ENCODE results near the gene ATP5F1D.

The ATP5F1D gene

GRCh38 chr19:1234955-1235380, 6.6 kb upstream of the ATP5F1D start:
- no peak for TF ChIP-seq CTCF (IDR thresholded peaks at IDR 0.05; ENCODE audit: low read depth, low read length)
- no peak for DNase-seq
- H3K36me3 ChIP-seq = peaks cover 14% of the 10 kb centered on the region
- no peaks in the 10 kb centered on the region for H3K9me3 ChIP-seq (ENCODE audit: severe bottlenecking)
- H3K27ac ChIP-seq = no peak overlapping the region
- no peaks in the 10 kb centered on the region for H3K27me3 ChIP-seq (ENCODE audit: insufficient read depth, low read depth, severe bottlenecking)
- H3K4me3 ChIP-seq (ENCODE audit: low read depth, low read length) = no peak overlapping the region

- H3K36me3 ChIP-seq = peaks cover 10% of the 10 kb centered on the region
- TF ChIP-seq CTCF (IDR thresholded peaks at IDR 0.05; ENCODE audit: low read depth, low read length) = no peak
- H3K27me3 ChIP-seq (ENCODE audit: insufficient read depth, low read depth, severe bottlenecking) = no peaks in the 10 kb centered on the region
- H3K4me3 ChIP-seq (ENCODE audit: low read depth, low read length) = 0 out of 2 replicates have a peak overlapping the region, but pooled peaks have one; percentile 16
- no peaks in the 10 kb centered on the region for H3K9me3 ChIP-seq (ENCODE audit: severe bottlenecking)
- H3K27ac ChIP-seq = no peak overlapping the region
- no peak for DNase-seq
Observed at GRCh38 chr19:1235625-1236538, 5.7 kb upstream of the ATP5F1D start.

- TF ChIP-seq CTCF (IDR thresholded peaks at IDR 0.05; ENCODE audit: low read depth, low read length) = no peak
- no peak overlapping the region for H3K27ac ChIP-seq
- no peaks in the 10 kb centered on the region for H3K27me3 ChIP-seq (ENCODE audit: insufficient read depth, low read depth, severe bottlenecking)
- H3K36me3 ChIP-seq = peaks cover 10% of the 10 kb centered on the region
- no peak for DNase-seq
- H3K9me3 ChIP-seq (ENCODE audit: severe bottlenecking) = no peaks in the 10 kb centered on the region
- peak overlapping the region; percentile 80 for H3K4me3 ChIP-seq (ENCODE audit: low read depth, low read length)
Observed at GRCh38 chr19:1236576-1236975, 5.0 kb upstream of the ATP5F1D start.

- DNase-seq = no peak
- peak overlapping the region; percentile 80 for H3K4me3 ChIP-seq (ENCODE audit: low read depth, low read length)
- H3K27ac ChIP-seq = no peak overlapping the region
Observed at GRCh38 chr19:1237027-1237659, 4.4 kb upstream of the ATP5F1D start.

GRCh38 chr19:1237754-1238368, 3.7 kb upstream of the ATP5F1D start, which contains the start of gene CBARP:
CBARP (minus strand) TSS chr19:1238005; CDS start chr19:1236100, 1,905 bp downstream.
- Histone ChIP-seq H3K9me3 (ENCODE audit: severe bottlenecking) (no peaks in the 10 kb centered on the region), H3K4me3 (ENCODE audit: low read depth, low read length) (peak within 1 kb of the TSS; percentile 80), H3K27me3 (ENCODE audit: insufficient read depth, low read depth, severe bottlenecking) (no peaks in the 10 kb centered on the region), H3K36me3 (peaks cover 8% of the 10 kb centered on the region), H3K27ac (no peak within 1 kb of the TSS)
- no peak for TF ChIP-seq CTCF (IDR thresholded peaks at IDR 0.05; ENCODE audit: low read depth, low read length)
- no peak for DNase-seq

More at GRCh38 chr19:1237027-1237659, 4.4 kb upstream of the ATP5F1D start:
- H3K36me3 ChIP-seq = peaks cover 10% of the 10 kb centered on the region
- no peaks in the 10 kb centered on the region for H3K27me3 ChIP-seq (ENCODE audit: insufficient read depth, low read depth, severe bottlenecking)
- no peak for TF ChIP-seq CTCF (IDR thresholded peaks at IDR 0.05; ENCODE audit: low read depth, low read length)
- H3K9me3 ChIP-seq (ENCODE audit: severe bottlenecking) = no peaks in the 10 kb centered on the region

Measured in WERI-Rb-1 (cell line).